AG09309 (cell line): ENCODE measurements around the gene AFAP1.

Experiments used
- DNase-seq: peaks from one replicate; pipeline ENCODE4 v3.0.0-alpha.2; 2010; ENCODE audit warnings: low read depth
- H3K4me3 ChIP-seq: 2 replicates; pipeline ENCODE4 v1.5.1; 2011; ENCODE audit warnings: mild to moderate bottlenecking, low read depth, low read length, moderate library complexity; ENCODE audit not compliant: control insufficient read depth
- TF ChIP-seq, protein P1 (sequence below): IDR thresholded peaks from 2 replicates; pipeline ENCODE4 v1.5.1; 2011; ENCODE audit warnings: mild to moderate bottlenecking, low read depth, low read length, inconsistent platforms; ENCODE audit not compliant: insufficient read depth, control insufficient read depth; ENCODE audit errors: missing control alignments

Gene AFAP1

DNA sequence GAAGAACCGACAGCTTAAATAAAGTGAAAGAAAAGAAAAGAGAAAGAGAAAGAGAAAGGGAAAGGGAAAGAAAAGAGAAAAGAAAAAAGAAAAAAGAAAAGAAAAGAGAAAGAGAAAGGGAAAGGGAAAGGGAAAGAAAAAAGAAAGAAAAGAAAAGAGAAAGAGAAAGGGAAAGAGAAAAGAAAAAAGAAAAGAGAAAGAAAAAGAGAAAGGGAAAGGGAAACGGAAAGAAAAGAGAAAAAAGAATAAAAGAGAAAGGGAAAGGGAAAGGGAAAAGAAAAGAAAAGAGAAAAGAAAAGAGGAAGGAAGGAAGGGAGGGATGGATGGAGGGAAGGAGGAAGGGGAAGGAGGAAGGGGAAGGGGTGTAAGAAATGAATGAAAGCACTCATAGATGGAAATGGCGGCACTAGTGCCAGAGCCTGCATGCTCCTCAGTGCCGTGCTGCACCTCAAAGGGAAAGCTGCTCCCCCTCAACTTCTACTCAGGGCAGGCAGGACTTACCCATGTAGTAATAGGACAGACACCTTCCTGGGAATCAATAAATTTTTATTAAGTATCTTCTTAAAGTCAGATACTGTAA lies 70.7 kb downstream of the AFAP1 start:
- H3K4me3 ChIP-seq, result no peak overlapping the region
- no peak for DNase-seq
- TF ChIP-seq, protein P1, sequence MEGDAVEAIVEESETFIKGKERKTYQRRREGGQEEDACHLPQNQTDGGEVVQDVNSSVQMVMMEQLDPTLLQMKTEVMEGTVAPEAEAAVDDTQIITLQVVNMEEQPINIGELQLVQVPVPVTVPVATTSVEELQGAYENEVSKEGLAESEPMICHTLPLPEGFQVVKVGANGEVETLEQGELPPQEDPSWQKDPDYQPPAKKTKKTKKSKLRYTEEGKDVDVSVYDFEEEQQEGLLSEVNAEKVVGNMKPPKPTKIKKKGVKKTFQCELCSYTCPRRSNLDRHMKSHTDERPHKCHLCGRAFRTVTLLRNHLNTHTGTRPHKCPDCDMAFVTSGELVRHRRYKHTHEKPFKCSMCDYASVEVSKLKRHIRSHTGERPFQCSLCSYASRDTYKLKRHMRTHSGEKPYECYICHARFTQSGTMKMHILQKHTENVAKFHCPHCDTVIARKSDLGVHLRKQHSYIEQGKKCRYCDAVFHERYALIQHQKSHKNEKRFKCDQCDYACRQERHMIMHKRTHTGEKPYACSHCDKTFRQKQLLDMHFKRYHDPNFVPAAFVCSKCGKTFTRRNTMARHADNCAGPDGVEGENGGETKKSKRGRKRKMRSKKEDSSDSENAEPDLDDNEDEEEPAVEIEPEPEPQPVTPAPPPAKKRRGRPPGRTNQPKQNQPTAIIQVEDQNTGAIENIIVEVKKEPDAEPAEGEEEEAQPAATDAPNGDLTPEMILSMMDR, result no peak

DNA sequence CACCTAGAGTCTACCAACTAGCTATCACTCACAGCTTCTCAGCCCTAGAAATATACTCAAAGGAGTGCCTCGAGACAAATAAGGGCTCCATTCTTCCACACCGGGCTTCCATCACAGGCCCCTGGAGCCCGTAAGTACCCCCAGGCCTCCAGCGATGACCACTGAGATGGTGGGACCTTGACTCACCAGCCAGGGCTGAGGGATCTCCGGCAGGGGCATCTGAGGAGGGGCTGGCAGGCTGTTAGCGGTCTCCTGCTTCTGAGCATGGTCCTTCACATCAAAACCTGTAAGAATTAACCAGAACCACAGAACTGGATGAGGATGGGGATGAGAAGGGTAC lies 71.3 kb downstream of the AFAP1 start:
- DNase-seq, result no peak
- TF ChIP-seq, protein P1, result no peak
- no peak overlapping the region for H3K4me3 ChIP-seq

DNA sequence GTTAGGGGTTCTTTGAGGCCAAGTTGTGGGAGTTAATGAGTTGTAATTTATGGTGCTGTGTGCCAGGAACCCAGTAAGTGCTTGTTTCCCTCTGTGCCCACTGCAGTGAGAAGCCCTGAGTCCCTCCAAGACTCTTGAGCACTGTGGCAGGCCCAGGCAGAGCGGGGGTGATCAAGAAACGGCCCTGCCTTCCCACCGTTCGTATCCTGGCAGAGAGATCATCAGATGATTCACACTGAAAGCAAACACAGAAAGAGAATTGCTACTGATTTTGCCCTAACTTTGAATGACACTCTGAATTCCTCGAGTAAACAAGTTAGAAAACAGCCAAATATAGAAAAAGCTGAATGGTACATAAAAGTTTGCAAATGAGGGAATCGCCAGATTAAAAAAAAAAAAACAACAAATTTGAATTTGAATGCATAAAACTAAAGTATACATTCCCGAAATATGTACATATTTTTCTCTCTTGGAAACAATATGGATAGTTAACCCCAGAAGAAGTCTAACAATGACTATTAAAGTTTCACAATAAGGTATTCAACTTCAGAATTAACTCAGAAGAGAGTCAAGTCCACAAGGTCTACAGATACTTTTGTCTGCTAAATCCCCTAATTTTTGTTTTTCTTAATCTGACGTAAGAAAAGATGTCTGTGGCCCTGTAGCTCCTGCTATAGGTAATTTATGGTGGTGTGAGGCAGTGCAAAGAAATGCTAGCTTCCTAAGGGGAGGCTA lies 71.8 kb downstream of the AFAP1 start:
- H3K4me3 ChIP-seq, result no peak overlapping the region
- DNase-seq, result no peak
- TF ChIP-seq, protein P1, result no peak

DNA sequence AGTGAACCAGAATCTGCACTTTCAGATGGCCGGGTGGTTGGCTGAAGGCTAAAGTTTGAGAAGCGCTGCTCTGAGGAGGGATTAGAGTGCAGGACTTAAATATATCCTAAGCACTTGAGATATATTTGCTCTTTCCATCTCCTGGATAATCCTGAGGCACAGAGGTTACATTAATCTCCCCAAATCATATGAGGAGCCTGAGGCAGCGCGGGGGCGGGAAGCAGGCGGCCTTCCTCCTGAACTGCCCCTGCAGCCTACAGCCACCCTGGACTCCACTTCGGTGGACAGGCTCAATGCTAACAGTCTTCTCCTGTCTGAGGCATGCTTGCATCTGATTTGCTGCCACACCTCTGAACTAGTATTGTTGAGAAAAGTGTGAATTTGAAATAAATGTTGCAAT lies 72.5 kb downstream of the AFAP1 start:
- DNase-seq, result no peak
- TF ChIP-seq, protein P1, result no peak
- H3K4me3 ChIP-seq, result no peak overlapping the region

DNA sequence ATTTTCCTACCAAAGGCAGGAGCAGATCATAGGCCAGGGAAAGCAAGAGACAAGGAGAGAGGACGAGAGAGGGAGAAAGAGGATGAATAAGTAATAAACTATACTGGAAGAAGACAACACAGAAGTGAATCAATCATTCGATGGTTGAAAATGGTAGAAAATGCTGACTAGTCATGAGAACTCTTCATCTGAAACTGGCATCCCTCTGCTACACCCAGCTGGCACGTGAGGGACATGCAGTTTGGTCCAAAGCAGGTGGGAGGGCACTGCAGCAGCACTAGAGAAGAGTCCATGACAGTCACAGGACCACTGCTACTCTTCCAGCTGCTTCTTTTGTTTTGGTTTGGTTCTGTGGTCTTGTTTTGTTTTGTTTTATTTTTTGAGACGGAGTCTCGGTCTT lies 74.1 kb downstream of the AFAP1 start:
- H3K4me3 ChIP-seq, result no peak overlapping the region
- TF ChIP-seq, protein P1, result no peak

DNA sequence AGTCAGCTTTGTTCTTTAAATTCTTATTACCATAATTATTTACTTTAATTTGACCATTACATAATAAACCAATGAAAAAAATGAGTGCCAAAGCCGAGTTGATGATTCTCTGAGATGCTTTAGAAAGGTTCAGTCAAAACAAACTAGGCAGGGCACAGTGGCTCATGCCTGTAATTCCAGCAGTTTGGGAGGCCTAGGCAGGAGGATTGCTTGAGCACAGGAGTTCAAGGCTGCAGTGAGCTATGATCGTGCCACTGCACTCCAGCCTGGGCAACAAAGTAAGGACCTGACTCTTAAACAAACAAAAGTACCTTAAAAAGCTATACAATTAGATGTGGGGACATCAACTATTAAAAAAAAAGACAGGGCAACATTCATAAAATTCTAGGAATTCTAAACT lies 75.0 kb downstream of the AFAP1 start:
- DNase-seq, result no peak
- TF ChIP-seq, protein P1, result no peak

More for the DNA sequence above, 74.1 kb downstream of the AFAP1 start:
- no peak for DNase-seq

More for the DNA sequence above, 75.0 kb downstream of the AFAP1 start:
- H3K4me3 ChIP-seq, result no peak overlapping the region
